Motor neuron (in vitro differentiated cells): ENCODE measurements around the gene STAG1. TPM values are rescaled to one million over a fixed set of nuclear protein-coding genes. Genes with fewer than 3 reads are reported as not detected.

Experiments
- ATAC-seq, 8 experiments: fragments of 200-7000 bp; cut with Tn5 transposase; replicated peaks in 6 of 8; 2 replicates each; pipeline ENCODE4 v1.8.0; 2021; ENCODE audit warnings: mild to moderate bottlenecking in 8 of 8, moderate library complexity in 8 of 8
- H3K27ac ChIP-seq, 2 donors: fragments of 250-450 bp; sonication (Bioruptor Pico); 2 replicates each; pipeline ENCODE4 v1.9.0; 2021; ENCODE audit warnings: antibody characterized with exemption in 2 of 2, mild to moderate bottlenecking in 2 of 2, moderate library complexity in 1 of 2
- H3K4me1 ChIP-seq, 2 donors: fragments of 250-450 bp; sonication (Bioruptor Pico); replicated peaks in 1 of 2; 2 replicates each; pipeline ENCODE4 v1.6.1; 2021; ENCODE audit warnings: antibody characterized with exemption in 2 of 2, mild to moderate bottlenecking in 2 of 2, moderate library complexity in 1 of 2
- H3K4me3 ChIP-seq, 5 donors: fragments of 250-450 bp; sonication (Bioruptor Pico); 2 replicates each; pipeline ENCODE4 v1.9.0; 2021; ENCODE audit warnings: antibody characterized with exemption in 5 of 5, mild to moderate bottlenecking in 5 of 5, moderate library complexity in 4 of 5
- WGBS, 10 experiments: fragments of 450-650 bp; shearing (Covaris generic); methylation state at CpG; one replicate each; pipeline ENCODE4 v1.0.0; 2022; 5-methylcytosine and 5-hydroxymethylcytosine counted together
- in situ Hi-C, 9 experiments: fragments of 400-800 bp; cut with MboI; loops; one replicate each; pipeline ENCODE4 v1.15.0; 2021; ENCODE audit warnings: low sequenced_read_pairs in 9 of 9, low pct_unique_long_range_greater_than_20kb in 2 of 9; ENCODE audit not compliant: unreplicated experiment in 9 of 9
- total RNA-seq, 8 experiments: library from RNA; unstranded; fragments of 300-600 nt; gene quantifications; 2 replicates each; pipeline versions ENCODE4 v1.2.3 to v1.2.4, GENCODE V29; 2022

The STAG1 gene
- total RNA-seq, 8 experiments from 2014 or later = 19.1 to 36.9 (median 29.4) TPM

DNA sequence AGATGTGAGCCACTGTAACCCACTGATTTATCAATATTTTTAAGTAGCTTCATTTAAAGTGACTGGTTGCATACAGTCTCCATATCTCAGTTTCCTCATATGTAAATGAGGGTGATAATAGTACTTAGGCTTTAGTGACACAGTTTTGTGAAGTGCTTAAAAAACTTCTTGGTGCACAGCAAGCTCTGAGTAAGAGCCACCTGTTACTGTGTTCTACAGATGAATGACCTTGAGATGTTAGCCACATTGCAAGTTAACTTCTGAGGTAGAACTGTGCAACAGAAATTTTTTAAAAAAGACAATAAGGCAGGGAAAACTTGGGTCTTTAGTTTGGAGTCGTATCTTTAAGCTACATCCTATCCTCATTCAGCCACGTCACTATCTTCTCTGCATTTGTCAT, 458.9 kb downstream of the STAG1 start:
- no peak overlapping the region for H3K4me3 ChIP-seq
- H3K27ac ChIP-seq = no peak overlapping the region
- no peaks in the 10 kb centered on the region for H3K4me1 ChIP-seq
- no peak for ATAC-seq
- WGBS, 10 experiments = 71 to 100% (median 87%) methylated on average over 1 to 2 of the region's 2 CpGs; no CpG with 5 or more reads in 2 of the 10 experiments
- in situ Hi-C loops = no loop called here

DNA sequence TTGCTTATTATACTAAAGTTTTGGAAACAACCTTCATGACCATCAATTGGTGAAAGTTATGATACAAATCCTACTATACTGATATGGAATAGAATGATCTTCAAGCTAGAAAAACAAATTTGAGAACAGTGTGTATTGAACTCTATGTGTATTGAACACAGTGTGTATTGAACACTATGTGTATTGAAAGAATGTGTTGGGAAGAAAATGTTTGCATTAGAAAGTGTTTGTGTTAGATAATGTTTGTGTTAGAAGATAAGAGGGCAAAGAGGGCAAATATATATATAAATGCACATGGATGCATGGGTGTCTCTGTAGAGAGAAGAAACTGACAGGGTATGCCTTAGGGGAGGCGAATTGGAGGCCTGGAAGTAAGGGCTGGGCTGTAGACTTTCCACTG, 459.7 kb downstream of the STAG1 start:
- WGBS, 10 experiments = 71 to 100% (median 100%) methylated on average over 1 of the region's 1 CpG; no CpG with 5 or more reads in 3 of the 10 experiments
- Histone ChIP-seq H3K27ac (no peak overlapping the region), H3K4me1 (no peaks in the 10 kb centered on the region), H3K4me3 (no peak overlapping the region)
- in situ Hi-C loops = no loop called here
- ATAC-seq = no peak

DNA sequence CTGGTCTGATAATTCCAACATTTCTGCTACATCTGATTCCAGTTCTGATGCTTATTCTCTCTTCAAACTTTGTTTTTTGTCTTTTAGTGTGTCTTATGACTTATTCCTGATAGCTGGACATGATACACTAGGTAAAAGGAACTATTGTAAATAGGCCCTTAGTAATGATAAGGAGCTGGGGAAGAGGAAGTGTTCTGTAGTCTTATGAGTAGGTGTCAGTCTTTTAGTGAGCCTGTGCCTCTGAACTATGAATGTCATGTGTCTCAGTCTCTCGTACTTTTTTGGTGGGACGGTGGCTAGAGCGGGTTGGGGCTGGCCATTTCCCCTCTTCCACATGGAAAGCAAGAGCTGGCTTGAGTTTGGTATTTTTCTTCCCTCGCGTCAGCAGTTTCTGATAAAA, 460.9 kb downstream of the STAG1 start:
- Histone ChIP-seq H3K27ac (no peak overlapping the region), H3K4me3 (no peak overlapping the region), H3K4me1 (no peaks in the 10 kb centered on the region)
- in situ Hi-C loops = no loop called here
- no peak for ATAC-seq
- WGBS, 10 experiments = 84 to 100% (median 94%) methylated on average over 1 to 5 of the region's 5 CpGs; no CpG with 5 or more reads in 5 of the 10 experiments

Other genes starting within 250 kb of the STAG1 start
- gene SLC35G2, start 66.7 kb upstream of the STAG1 start, total RNA-seq = 10 to 100 TPM in 5 of 8 experiments, 1 to 10 TPM in 3; 4.2 to 17.0 (median 11.9) TPM
- gene NCK1, start 109.8 kb upstream of the STAG1 start, total RNA-seq = 10 to 100 TPM; 22.7 to 56.4 (median 33.0) TPM
- gene IL20RB, start 205.6 kb upstream of the STAG1 start, total RNA-seq = 1 to 10 TPM in 7 of 8 experiments, under 1 TPM in 1; 0.87 to 8.4 (median 1.6) TPM